GM23338 (cell line): ENCODE data around the gene SLC28A2.

Experiments
- CREB1 ChIP-seq: fragments of 250-450 bp; sonication (Bioruptor Pico); IDR thresholded peaks from 2 replicates; pipeline ENCODE4 v1.5.0; 2020; ENCODE audit warnings: low read depth, mild to moderate bottlenecking, moderate library complexity
- ETS1 ChIP-seq: IDR thresholded peaks from 2 replicates; pipeline ENCODE4 v1.6.1; 2016; ENCODE audit warnings: antibody characterized with exemption
- EZH2 ChIP-seq: fragments of 200-600 bp; sonication (generic); IDR thresholded peaks from one replicate; pipeline ENCODE4 v1.8.0; 2017; ENCODE audit warnings: antibody characterized with exemption, mild to moderate bottlenecking, low read depth; ENCODE audit not compliant: unreplicated experiment
- EZH2phosphoT487 ChIP-seq: fragments of 200-600 bp; sonication (generic); IDR thresholded peaks from one replicate; pipeline ENCODE4 v1.8.1; 2018; ENCODE audit warnings: antibody characterized with exemption; ENCODE audit not compliant: unreplicated experiment
- JUNB ChIP-seq: IDR thresholded peaks from one replicate; pipeline ENCODE4 v1.6.1; 2016; ENCODE audit warnings: antibody characterized with exemption; ENCODE audit not compliant: unreplicated experiment
- NANOG ChIP-seq: IDR thresholded peaks from 2 replicates; pipeline ENCODE4 v1.6.1; 2016; ENCODE audit warnings: antibody characterized with exemption, borderline replicate concordance
- POLR2AphosphoS5 ChIP-seq: IDR thresholded peaks from 2 replicates; pipeline ENCODE4 v1.6.1; 2016; ENCODE audit warnings: antibody characterized with exemption, low read depth
- STAT1 ChIP-seq: IDR thresholded peaks from one replicate; pipeline ENCODE4 v1.6.1; 2016; ENCODE audit warnings: antibody characterized with exemption; ENCODE audit not compliant: unreplicated experiment
- ZNF114 ChIP-seq: fragments of 250-450 bp; sonication (Bioruptor Pico); IDR thresholded peaks from 2 replicates; pipeline ENCODE4 v1.5.0; 2020; ENCODE audit warnings: mild to moderate bottlenecking, moderate library complexity
- ZNF331 ChIP-seq: fragments of 250-450 bp; sonication (Bioruptor Pico); IDR thresholded peaks from 2 replicates; pipeline ENCODE4 v1.5.0; 2020; ENCODE audit warnings: low read depth, mild to moderate bottlenecking, moderate library complexity
- TF ChIP-seq, protein P1 (sequence below): IDR thresholded peaks from one replicate; pipeline ENCODE4 v1.6.1; 2018; ENCODE audit warnings: antibody characterized with exemption; ENCODE audit not compliant: unreplicated experiment
- TF ChIP-seq, protein P2 (sequence below), 2 experiments: fragments of 200-600 bp in 1 of 2; sonication (generic) in 1 of 2; conservative IDR thresholded peaks; 2 replicates each; pipeline versions ENCODE4 v1.5.1 to v1.6.1; 2016 to 2017; ENCODE audit warnings: antibody characterized with exemption in 2 of 2, low read depth in 2 of 2, mild to moderate bottlenecking in 2 of 2, moderate library complexity in 1 of 2
- TF ChIP-seq, protein P3 (sequence below): fragments of 250-450 bp; sonication (Bioruptor Pico); IDR thresholded peaks from 2 replicates; pipeline ENCODE4 v1.5.0; 2020; ENCODE audit warnings: mild to moderate bottlenecking, moderate library complexity

DNA sequence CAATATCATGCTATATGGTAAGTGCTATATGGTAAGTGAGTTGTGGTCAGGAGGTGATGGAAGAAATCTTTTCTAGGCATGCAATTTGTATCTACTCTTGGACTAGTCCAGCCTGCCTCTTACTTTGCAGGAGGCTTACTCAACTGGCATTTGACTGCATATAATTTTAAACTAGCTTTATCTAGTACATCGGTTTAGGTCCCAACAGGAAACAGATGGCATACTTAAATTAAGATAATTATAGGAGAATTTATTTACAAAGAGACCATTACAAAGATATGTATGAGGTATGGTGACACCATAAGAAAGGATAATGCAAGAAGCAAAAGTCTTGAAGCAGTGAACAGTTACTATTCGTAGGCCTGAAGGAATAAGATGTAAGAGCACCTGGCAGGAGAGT, 7.8 kb downstream of the SLC28A2 start:
- TF ChIP-seq, protein P1, sequence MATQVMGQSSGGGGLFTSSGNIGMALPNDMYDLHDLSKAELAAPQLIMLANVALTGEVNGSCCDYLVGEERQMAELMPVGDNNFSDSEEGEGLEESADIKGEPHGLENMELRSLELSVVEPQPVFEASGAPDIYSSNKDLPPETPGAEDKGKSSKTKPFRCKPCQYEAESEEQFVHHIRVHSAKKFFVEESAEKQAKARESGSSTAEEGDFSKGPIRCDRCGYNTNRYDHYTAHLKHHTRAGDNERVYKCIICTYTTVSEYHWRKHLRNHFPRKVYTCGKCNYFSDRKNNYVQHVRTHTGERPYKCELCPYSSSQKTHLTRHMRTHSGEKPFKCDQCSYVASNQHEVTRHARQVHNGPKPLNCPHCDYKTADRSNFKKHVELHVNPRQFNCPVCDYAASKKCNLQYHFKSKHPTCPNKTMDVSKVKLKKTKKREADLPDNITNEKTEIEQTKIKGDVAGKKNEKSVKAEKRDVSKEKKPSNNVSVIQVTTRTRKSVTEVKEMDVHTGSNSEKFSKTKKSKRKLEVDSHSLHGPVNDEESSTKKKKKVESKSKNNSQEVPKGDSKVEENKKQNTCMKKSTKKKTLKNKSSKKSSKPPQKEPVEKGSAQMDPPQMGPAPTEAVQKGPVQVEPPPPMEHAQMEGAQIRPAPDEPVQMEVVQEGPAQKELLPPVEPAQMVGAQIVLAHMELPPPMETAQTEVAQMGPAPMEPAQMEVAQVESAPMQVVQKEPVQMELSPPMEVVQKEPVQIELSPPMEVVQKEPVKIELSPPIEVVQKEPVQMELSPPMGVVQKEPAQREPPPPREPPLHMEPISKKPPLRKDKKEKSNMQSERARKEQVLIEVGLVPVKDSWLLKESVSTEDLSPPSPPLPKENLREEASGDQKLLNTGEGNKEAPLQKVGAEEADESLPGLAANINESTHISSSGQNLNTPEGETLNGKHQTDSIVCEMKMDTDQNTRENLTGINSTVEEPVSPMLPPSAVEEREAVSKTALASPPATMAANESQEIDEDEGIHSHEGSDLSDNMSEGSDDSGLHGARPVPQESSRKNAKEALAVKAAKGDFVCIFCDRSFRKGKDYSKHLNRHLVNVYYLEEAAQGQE, result no peak
- TF ChIP-seq, protein P2, sequence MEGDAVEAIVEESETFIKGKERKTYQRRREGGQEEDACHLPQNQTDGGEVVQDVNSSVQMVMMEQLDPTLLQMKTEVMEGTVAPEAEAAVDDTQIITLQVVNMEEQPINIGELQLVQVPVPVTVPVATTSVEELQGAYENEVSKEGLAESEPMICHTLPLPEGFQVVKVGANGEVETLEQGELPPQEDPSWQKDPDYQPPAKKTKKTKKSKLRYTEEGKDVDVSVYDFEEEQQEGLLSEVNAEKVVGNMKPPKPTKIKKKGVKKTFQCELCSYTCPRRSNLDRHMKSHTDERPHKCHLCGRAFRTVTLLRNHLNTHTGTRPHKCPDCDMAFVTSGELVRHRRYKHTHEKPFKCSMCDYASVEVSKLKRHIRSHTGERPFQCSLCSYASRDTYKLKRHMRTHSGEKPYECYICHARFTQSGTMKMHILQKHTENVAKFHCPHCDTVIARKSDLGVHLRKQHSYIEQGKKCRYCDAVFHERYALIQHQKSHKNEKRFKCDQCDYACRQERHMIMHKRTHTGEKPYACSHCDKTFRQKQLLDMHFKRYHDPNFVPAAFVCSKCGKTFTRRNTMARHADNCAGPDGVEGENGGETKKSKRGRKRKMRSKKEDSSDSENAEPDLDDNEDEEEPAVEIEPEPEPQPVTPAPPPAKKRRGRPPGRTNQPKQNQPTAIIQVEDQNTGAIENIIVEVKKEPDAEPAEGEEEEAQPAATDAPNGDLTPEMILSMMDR (conservative IDR thresholded peaks at IDR 0.05; ENCODE audit: low read depth in 2 of 2), result no peak
- TF ChIP-seq EZH2, result no peak
- no peak for TF ChIP-seq POLR2AphosphoS5
- no peak for TF ChIP-seq EZH2phosphoT487
- no peak for TF ChIP-seq ZNF331
- TF ChIP-seq JUNB, result no peak
- TF ChIP-seq ETS1, result no peak
- TF ChIP-seq CREB1 (CRISPR knock-in tag), result no peak
- no peak for TF ChIP-seq NANOG
- TF ChIP-seq STAT1, result no peak
- TF ChIP-seq ZNF114, result no peak
- TF ChIP-seq, protein P3, sequence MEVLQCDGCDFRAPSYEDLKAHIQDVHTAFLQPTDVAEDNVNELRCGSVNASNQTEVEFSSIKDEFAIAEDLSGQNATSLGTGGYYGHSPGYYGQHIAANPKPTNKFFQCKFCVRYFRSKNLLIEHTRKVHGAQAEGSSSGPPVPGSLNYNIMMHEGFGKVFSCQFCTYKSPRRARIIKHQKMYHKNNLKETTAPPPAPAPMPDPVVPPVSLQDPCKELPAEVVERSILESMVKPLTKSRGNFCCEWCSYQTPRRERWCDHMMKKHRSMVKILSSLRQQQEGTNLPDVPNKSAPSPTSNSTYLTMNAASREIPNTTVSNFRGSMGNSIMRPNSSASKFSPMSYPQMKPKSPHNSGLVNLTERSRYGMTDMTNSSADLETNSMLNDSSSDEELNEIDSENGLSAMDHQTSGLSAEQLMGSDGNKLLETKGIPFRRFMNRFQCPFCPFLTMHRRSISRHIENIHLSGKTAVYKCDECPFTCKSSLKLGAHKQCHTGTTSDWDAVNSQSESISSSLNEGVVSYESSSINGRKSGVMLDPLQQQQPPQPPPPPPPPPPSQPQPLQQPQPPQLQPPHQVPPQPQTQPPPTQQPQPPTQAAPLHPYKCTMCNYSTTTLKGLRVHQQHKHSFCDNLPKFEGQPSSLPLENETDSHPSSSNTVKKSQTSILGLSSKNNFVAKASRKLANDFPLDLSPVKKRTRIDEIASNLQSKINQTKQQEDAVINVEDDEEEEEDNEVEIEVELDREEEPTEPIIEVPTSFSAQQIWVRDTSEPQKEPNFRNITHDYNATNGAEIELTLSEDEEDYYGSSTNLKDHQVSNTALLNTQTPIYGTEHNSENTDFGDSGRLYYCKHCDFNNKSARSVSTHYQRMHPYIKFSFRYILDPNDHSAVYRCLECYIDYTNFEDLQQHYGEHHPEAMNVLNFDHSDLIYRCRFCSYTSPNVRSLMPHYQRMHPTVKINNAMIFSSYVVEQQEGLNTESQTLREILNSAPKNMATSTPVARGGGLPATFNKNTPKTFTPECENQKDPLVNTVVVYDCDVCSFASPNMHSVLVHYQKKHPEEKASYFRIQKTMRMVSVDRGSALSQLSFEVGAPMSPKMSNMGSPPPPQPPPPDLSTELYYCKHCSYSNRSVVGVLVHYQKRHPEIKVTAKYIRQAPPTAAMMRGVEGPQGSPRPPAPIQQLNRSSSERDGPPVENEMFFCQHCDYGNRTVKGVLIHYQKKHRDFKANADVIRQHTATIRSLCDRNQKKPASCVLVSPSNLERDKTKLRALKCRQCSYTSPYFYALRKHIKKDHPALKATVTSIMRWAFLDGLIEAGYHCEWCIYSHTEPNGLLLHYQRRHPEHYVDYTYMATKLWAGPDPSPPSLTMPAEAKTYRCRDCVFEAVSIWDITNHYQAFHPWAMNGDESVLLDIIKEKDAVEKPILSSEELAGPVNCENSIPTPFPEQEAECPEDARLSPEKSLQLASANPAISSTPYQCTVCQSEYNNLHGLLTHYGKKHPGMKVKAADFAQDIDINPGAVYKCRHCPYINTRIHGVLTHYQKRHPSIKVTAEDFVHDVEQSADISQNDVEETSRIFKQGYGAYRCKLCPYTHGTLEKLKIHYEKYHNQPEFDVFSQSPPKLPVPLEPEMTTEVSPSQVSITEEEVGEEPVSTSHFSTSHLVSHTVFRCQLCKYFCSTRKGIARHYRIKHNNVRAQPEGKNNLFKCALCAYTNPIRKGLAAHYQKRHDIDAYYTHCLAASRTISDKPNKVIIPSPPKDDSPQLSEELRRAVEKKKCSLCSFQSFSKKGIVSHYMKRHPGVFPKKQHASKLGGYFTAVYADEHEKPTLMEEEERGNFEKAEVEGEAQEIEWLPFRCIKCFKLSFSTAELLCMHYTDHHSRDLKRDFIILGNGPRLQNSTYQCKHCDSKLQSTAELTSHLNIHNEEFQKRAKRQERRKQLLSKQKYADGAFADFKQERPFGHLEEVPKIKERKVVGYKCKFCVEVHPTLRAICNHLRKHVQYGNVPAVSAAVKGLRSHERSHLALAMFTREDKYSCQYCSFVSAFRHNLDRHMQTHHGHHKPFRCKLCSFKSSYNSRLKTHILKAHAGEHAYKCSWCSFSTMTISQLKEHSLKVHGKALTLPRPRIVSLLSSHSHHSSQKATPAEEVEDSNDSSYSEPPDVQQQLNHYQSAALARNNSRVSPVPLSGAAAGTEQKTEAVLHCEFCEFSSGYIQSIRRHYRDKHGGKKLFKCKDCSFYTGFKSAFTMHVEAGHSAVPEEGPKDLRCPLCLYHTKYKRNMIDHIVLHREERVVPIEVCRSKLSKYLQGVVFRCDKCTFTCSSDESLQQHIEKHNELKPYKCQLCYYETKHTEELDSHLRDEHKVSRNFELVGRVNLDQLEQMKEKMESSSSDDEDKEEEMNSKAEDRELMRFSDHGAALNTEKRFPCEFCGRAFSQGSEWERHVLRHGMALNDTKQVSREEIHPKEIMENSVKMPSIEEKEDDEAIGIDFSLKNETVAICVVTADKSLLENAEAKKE (CRISPR knock-in tag), result no peak
